Stimulated activated CD4-positive, alpha-beta T cell treated with anti-CD3 and anti-CD28 coated beads, Interleukin-1b, Interleukin-23, amount 100 ng/mL, for 48 hours (primary cell): ENCODE data around the gene OR10AD1.
"Not testable (repeated sequence)": the region's sequence is repeated elsewhere in the genome, so short reads cannot be mapped to it uniquely, and the experiment has no call there.

Experiments used
- DNase-seq: peaks from one replicate; pipeline ENCODE4 v3.0.0-alpha.2; 2020

OR10AD1 gene

GRCh38 chr12:48203192-48203591, at the start of gene OR10AD1:
Gene OR10AD1, minus strand, starts transcription at chr12:48203292. Its CDS starts 0 bp downstream, at chr12:48203292.
- no peak for DNase-seq

GRCh38 chr12:48247181-48247966, 44.3 kb upstream of the OR10AD1 start:
- DNase-seq, result no peak

GRCh38 chr12:48237162-48237561, 34.1 kb upstream of the OR10AD1 start:
- DNase-seq, result no peak

- no peak for DNase-seq
Observed at GRCh38 chr12:48235796-48236333, 32.8 kb upstream of the OR10AD1 start.

GRCh38 chr12:48231169-48231958, 28.3 kb upstream of the OR10AD1 start:
- DNase-seq, result not testable (repeated sequence)

- not testable (repeated sequence) for DNase-seq
Observed at GRCh38 chr12:48224533-48224932, 21.4 kb upstream of the OR10AD1 start.

GRCh38 chr12:48221645-48222044, 18.6 kb upstream of the OR10AD1 start:
- no peak for DNase-seq

- DNase-seq, result no peak
Observed at GRCh38 chr12:48220701-48221100, 17.6 kb upstream of the OR10AD1 start.

- no peak for DNase-seq
Observed at GRCh38 chr12:48219631-48220030, 16.5 kb upstream of the OR10AD1 start.

GRCh38 chr12:48216785-48217184, 13.7 kb upstream of the OR10AD1 start:
- no peak for DNase-seq

GRCh38 chr12:48209495-48209894, 6.4 kb upstream of the OR10AD1 start:
- DNase-seq, result not testable (repeated sequence)

GRCh38 chr12:48202766-48203165, 326 bp downstream of the OR10AD1 start:
- DNase-seq, result no peak

- DNase-seq, result no peak
Observed at GRCh38 chr12:48201516-48201915, 1.6 kb downstream of the OR10AD1 start.

- DNase-seq, result no peak
Observed at GRCh38 chr12:48201091-48201490, 2.0 kb downstream of the OR10AD1 start.

- no peak for DNase-seq
Observed at GRCh38 chr12:48199774-48200221, 3.3 kb downstream of the OR10AD1 start.

GRCh38 chr12:48198985-48199384, 4.1 kb downstream of the OR10AD1 start:
- DNase-seq, result no peak

GRCh38 chr12:48198672-48198971, 4.5 kb downstream of the OR10AD1 start:
- DNase-seq, result no peak

- DNase-seq, result peak; percentile 94
Observed at GRCh38 chr12:48197971-48198671, 5.0 kb downstream of the OR10AD1 start.

- no peak for DNase-seq
Observed at GRCh38 chr12:48197549-48197970, 5.5 kb downstream of the OR10AD1 start.

- no peak for DNase-seq
Observed at GRCh38 chr12:48194799-48195201, 8.3 kb downstream of the OR10AD1 start.

GRCh38 chr12:48193623-48194022, 9.5 kb downstream of the OR10AD1 start:
- DNase-seq, result no peak

- no peak for DNase-seq
Observed at GRCh38 chr12:48192861-48193260, 10.2 kb downstream of the OR10AD1 start.

- no peak for DNase-seq
Observed at GRCh38 chr12:48191096-48191495, 12.0 kb downstream of the OR10AD1 start.
